NCI-H2227 (cell line): Measurements from ENCODE around the gene MARCHF4.

Experiments
- DNase-seq: peaks from one replicate; lab custom pipeline; 2025; ENCODE audit not compliant: unreplicated experiment; lab: John Stamatoyannopoulos, UW

MARCHF4 gene

GRCh38 chr2:216371721-216372702 lies at the start of gene MARCHF4:
TSS of gene MARCHF4 (minus strand) at chr2:216372483. CDS start at chr2:216370260, 2,223 bp downstream.
- peak; percentile 86 for DNase-seq

GRCh38 chr2:216420367-216421101 lies 48.3 kb upstream of the MARCHF4 start:
- no peak for DNase-seq

GRCh38 chr2:216418981-216419380 lies 46.7 kb upstream of the MARCHF4 start:
- DNase-seq = no peak

GRCh38 chr2:216416571-216417307 lies 44.5 kb upstream of the MARCHF4 start:
- no peak for DNase-seq

- no peak for DNase-seq
These were observed 43.3 kb upstream of the MARCHF4 start for GRCh38 chr2:216415541-216415940.

GRCh38 chr2:216414772-216415319 lies 42.6 kb upstream of the MARCHF4 start:
- no peak for DNase-seq

- DNase-seq = no peak
These were observed 41.6 kb upstream of the MARCHF4 start for GRCh38 chr2:216413882-216414281.

- peak; percentile 100 for DNase-seq
These were observed 40.0 kb upstream of the MARCHF4 start, which contains the start of gene SMARCAL1 for GRCh38 chr2:216412022-216412999. TSS of gene SMARCAL1 (plus strand) at chr2:216412484. CDS start at chr2:216414705, 2,221 bp downstream.

GRCh38 chr2:216410550-216410949 lies 38.3 kb upstream of the MARCHF4 start:
- no peak for DNase-seq

GRCh38 chr2:216408426-216409290 lies 36.4 kb upstream of the MARCHF4 start:
- DNase-seq = peak; percentile 46

- DNase-seq = no peak
These were observed 34.5 kb upstream of the MARCHF4 start for GRCh38 chr2:216406826-216407225.

GRCh38 chr2:216405588-216405987 lies 33.3 kb upstream of the MARCHF4 start:
- no peak for DNase-seq

GRCh38 chr2:216404010-216404618 lies 31.8 kb upstream of the MARCHF4 start:
- DNase-seq = peak; percentile 44

GRCh38 chr2:216402751-216403150 lies 30.5 kb upstream of the MARCHF4 start:
- peak; percentile 16 for DNase-seq

- DNase-seq = no peak
These were observed 27.3 kb upstream of the MARCHF4 start for GRCh38 chr2:216399621-216400020.

GRCh38 chr2:216394881-216395280 lies 22.6 kb upstream of the MARCHF4 start:
- DNase-seq = no peak

- no peak for DNase-seq
These were observed 20.9 kb upstream of the MARCHF4 start for GRCh38 chr2:216392945-216393840.
